GM19023 (cell line): ENCODE data around the gene ADARB1.

ENCODE experiments used
- ATAC-seq: cut with Tn5 transposase; IDR thresholded peaks from one replicate; pipeline ENCODE4 v1.9.1; 2021; ENCODE audit warnings: mild to moderate bottlenecking, moderate library complexity; ENCODE audit not compliant: unreplicated experiment

Gene ADARB1

DNA sequence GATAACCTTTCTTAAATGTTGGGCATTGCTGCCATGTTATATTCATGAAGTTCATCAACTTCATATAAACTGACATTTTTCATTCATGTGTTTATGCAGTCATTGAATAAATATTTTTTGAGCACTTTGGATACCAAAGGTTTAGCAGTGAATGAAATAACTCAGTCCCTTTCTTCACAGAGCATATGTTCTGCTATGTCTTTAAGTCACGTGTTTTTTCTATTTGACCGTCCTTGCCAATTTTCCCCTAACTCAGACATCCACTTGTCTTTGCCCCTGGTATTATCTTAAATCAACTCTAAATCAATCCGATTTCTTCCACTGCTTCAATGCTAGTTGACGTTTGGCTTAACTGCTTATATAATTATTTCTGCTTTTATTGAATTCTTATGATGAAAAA lies 16.6 kb downstream of the ADARB1 start:
- no peak for ATAC-seq

DNA sequence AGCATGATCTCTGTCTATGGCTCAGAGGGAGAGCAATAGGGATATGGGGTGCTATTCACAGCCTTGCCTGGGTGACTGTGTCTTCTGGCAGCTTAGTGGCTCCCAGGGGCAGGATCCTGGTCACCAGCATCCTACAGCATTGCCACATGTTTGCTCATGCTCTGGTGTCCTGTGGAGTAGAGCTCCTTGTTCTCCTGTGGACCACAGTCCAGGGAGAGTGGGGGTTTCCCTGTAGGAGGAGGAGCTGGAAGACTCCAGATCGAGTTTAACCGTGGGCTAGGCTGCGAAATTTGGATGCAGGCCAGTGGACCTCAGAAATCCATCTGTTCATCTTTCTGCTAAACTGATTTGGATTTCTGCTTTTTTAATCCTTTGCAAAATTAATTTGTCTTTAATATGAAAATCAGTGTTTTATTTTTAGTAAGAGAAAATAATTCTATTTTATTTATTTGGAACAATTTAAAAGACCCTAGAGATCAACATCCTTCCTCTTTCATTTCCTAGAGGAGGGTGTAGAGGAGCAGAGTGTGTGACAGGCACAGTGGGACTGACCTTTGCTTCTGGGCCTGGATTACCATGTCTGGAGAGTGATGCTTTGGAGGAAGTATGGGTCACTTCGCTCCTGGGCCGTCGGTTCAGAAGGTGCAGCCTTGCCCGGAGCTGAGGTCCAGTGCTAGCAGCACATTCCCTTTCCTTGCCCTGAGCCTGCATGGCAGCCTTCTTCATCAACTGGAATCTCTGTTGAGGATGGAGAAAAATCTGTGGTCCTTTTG lies 17.4 kb downstream of the ADARB1 start:
- no peak for ATAC-seq

DNA sequence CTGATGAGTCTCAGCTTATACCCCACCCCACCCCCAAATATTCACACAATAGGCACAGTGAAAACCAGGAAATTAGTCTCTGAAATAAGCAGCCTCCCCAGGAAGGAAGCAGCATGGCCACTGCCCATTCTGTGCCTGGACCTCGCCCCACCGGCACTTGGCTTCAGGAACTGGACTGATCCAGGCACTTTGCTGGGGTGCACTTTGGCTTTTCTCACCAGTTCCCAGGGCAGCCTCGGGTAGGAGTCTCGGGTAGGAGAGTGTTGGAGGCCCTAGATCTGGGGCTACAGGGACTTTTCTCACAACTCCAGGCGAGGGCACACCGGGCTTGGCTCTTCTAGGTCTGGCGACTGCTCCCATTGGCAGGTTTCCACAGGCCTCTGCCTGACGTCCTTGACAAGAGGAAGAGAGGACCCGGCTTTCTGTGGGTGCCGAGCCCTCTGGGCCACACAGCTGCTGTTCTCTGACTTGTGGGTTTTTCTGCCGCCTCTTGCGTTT lies 18.7 kb downstream of the ADARB1 start:
- no peak for ATAC-seq

DNA sequence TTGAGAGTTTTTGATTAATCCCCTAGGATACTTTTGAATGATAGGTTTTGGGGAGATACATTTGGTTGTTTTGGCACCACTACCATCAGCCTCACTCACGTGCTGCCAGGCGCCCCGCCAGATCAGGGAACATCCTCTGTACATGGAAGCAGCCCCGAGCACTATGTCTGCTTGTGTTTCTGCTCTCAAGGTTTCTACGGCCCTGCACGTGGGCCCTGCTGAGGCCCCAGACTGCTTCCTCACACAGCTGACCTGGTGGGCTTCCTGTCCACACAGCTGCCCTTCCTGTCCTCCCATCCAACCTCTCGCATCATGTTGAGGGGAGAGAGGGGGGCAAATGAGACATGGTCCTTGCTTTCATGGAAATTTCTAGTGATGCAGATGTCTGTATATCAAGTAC lies 20.0 kb downstream of the ADARB1 start:
- no peak for ATAC-seq

DNA sequence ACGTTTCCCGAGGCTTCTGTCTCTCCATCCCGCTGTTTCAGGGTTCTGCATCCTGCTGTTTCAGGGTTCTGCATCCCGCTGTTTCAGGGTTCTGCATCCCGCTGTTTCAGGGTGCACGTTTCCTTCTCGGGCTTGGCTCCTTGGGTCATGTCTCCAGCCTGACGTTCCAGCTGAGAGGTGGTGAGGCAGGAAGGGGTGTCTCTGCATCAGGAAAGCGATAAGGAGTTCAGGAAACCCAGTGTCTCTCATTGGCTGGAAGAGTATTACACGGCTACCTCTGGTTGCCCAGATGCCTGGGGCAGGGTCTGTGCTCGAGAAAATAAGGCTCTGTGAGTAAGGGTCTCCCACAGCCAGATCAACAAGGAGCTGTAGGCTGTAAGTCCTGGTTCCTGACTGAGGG lies 21.1 kb downstream of the ADARB1 start:
- no peak for ATAC-seq

DNA sequence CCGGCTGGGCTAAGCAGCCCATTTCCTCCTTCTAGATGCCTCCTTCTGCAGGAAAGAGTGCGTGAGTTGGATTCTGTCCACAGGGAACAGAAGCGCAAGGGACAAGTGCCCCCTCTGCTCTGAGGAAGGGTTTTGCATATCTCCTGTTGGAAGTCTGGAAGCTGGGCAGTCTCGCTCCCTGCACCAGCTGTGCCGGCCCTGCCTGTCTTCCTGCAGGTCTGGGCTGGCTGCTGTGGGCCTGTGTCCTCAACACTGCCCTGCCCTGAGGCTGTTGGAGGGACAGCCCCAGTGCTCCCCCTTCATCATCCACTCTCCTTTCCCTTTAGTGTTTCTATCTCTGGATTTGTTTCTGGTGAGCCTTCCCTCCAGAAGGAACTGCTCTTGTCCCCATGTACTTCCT lies 21.8 kb downstream of the ADARB1 start:
- ATAC-seq = no peak

DNA sequence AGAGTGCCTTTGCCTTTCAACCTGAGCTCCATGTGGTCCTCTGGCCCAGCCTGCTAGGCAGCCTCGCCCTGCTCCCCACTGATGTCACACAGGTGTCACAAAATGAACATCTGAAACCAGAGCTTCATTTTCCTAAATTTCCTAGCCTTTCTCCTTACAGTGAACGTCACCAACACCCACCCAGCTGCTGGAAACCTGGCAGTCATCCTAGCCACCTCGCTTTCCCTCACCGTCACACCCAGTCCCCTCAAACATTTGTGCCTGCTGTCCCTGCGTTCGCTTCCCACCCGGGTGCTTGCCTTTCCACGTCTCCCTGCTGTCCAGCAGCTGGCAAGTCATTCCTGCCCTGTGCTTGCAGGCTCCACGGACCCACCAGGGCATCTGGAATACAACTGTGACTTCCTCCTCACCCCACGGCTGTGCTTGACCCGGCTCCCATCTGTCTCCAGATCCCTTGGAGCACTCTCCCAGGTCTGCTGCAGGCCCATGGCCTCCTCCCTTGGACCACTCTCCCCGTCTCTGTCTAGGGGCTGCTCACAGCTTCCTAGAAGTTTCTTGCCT lies 23.5 kb downstream of the ADARB1 start:
- no peak for ATAC-seq

DNA sequence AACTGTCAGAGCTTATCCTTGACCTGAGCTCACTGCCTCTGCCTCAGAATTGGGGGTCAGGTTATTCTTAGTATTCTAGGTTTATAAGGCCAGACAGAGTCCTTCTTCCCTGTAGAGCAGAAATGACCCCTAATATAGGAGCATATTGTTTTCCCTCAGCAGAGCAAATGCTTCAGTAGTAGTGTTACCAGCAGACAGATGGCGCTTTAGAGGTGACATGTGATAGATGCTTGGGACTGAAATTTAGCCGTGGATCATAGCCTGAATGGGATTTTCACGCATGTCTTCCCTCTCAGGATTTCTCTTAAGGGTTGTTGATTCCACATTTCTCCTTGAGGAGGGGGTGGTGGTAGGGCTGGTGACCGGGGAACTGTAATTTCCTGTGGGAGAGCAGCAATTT lies 24.5 kb downstream of the ADARB1 start:
- ATAC-seq = no peak

DNA sequence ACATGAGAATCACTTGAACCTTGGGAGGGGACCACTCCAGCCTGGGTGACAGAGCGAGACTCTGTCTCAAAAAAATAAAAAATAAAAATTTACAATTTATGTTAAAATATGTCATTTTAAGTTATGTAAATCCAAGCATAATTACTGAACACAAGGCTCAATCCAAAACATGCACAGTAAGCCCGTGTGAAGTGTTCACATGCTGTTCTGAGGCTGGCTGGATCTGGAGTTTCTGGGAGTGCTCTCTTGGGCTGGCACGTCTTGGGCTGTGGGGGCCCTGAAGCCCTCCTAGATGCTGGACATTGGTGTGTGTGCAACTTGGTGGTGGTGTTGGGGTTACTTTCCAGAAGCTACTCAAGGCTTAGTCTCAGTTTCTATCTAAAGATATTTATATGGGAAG lies 25.2 kb downstream of the ADARB1 start:
- no peak for ATAC-seq

DNA sequence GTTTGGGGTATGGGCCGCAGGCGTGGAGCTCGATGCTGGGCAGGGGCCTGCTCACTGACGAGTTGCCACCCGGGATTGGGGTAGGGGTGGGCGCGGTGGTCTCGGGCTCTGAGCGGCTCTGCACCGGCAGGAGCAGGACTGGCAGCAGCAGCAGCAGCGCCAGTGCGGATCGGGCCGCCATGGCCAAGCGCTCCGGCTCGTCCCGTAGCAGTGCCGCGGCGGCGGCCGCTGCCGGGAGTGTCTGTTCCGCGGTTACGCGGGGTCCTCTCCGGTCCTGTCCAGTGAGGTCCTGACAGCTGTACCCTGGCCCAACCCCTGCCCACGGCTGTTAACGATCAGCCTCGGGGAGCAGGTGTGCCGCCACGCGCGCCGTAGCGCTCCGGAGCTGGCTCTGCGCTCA lies 26.5 kb downstream of the ADARB1 start:
- ATAC-seq = no peak

DNA sequence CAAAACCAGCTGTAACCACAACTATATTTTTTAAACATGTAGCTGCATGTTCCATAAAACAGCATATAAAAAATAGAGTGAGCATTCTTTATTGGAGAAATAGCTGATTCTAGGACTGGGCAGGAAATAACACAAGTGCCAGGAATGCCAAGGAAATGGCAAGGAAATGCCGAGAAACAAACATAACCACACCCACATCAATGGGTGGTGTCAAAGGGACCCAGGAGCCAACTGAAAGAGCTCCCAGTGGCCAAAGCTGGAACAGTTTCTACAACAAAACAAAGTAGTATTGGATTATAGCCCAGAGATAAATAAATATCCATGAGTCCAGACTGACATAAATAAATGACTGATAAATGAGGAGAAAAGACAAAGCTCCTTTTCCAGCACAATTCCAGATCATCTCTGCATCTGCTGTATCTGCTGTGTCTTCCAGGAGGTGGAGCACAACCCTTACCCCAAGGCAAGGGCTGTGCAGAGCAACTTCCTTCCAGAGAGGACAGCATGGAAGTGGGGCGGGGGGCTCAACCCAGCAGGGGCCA lies 28.1 kb downstream of the ADARB1 start:
- ATAC-seq = no peak

DNA sequence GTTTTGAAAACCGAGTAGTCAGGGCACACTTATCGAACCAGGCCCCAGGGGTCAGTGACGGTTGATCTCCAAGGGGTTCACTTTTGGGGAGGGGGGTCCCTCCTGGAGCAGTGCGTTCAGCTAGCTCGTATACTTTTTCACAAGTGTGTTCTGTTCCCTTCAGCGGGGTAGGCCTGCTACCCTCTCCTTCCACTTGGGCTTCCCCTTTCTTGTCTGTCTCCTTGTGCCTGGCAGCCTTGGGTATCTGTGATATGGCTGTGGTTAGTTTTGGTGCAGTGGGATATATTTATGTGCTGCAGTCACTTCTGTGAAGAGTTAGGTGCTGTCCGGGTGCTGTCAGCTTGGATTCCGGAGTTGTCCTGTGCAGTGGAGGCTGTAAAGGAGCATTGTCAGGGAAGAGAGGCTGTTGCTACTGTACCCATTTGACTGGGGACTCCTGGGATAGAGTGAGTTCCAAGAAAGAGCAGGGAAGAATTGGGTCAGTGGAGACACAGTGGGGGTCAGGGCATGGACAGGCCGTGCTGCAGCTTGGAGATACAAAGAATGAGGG lies 29.7 kb downstream of the ADARB1 start:
- no peak for ATAC-seq

DNA sequence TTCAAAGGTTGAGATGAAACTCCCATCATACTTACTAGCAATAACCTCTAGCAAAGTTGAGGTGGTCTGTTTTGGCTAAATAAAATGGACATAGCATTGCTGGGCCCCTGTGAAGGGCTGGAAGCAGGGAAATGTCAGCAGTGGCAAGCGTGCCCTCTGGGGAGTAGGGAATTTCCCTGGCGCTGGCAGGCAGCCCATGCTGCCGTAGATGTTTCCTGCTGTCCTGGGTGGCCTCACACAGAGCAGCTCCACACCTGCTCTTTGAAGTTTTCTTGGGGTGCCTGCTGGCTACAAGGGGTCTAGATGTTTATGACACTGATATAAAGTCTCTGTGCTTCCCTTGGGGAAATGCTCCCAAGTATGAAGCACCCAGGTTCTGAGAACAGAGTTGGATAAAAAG lies 30.2 kb downstream of the ADARB1 start:
- ATAC-seq = no peak

DNA sequence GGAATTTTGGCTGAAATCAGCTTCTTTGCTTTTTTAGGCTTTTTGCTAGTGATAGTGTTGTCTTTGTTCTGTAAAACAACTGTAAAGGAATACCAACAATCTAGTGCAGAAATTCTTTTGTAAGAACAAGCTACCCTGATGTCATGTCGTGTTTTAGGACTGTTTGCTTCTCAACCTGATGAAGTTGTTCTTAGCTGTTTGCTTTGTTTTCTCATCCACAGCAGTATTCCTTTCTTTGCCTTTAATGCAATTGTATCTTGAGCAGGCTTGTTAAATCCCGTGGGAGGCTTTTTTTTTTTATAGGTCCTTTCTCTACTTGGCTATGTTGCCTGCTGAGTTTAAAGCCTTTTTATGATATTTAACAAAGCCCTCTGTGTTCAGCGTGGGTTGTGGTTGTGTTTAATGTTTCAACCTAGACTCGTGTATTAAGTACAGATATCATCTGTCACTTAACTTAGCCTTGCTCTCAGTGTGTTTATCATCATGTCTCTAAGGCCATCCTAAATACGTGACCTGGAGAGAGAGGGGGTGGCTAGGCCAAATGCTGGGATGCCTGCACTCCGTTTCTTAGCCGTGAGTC lies 31.6 kb downstream of the ADARB1 start:
- ATAC-seq = no peak

DNA sequence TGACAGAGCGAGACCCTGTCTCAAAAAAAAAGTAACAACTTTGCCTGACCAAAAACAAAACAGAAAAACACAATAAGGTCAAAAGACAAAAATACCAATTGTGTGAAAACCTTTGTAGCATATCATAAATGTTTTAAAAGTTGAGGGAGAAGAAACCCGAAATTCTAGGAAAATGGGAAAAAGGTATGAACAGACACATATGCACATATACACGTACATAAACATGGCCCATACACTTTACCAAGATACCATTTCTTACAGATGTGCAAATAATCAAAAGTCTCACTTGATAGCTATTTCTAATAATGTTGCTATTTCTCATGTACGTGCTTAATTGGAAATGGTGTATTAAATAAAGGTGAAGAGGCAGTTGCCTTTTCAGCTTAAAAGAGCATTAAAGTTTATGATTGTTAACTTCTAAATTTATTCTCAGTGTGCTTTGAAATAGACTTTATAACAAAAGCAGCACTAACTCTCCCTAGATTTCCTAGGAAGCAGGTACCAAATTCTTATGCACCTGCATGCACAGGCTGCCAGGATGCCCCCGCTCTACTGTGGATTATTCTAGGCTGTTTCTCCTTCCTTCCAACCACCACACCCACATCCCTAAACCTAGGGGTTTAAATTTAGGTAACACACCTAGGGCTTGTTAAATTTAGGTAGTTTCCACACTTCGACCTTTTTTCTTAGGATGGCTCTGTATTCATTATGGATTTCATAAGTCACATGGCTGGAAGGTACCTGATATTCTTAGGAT lies 33.8 kb downstream of the ADARB1 start:
- no peak for ATAC-seq

DNA sequence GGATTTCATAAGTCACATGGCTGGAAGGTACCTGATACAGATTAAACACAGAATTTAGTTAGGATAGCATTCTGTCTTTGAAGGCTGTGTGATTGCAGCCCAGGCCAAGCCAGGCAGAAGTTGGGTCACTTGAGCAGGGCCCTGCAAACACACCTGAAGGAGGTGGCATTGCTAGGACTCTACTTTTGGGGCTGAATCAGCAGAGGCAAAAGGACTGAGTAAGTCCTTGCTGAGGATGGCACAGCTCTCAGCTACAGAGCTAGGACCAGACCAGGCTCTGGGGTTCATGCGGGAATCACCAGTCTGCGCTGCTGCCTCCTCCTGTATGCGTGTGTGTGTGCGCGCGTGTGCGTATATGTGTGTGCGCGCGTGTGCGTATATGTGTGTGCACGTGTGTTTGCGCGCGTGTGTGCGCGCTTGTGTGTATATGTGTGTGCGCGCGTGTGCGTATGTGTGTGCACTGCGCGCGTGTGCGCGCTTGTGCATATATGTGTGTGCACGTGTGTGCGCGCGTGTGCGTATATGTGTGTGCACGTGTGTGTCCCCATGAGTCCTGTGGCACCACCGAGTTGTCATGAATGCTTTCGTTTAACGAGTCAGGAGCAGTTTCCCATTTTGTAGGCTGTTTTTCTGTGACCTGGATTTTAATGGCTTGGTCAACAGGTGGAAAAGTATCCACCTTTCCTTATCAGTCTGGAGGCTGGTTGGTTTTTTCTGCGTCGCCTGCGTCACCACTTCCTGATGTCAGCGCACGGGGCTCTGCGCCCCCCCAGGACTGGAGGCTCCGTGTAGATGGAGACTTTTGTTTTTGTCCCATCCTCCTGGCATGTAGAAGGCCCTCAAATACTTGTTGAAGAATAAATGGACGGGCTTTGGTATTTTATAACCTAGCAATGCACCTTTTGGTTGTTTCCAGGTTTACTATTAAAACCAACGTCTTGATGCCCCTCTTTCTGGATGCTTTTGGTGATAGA lies 34.7 kb downstream of the ADARB1 start:
- no peak for ATAC-seq

DNA sequence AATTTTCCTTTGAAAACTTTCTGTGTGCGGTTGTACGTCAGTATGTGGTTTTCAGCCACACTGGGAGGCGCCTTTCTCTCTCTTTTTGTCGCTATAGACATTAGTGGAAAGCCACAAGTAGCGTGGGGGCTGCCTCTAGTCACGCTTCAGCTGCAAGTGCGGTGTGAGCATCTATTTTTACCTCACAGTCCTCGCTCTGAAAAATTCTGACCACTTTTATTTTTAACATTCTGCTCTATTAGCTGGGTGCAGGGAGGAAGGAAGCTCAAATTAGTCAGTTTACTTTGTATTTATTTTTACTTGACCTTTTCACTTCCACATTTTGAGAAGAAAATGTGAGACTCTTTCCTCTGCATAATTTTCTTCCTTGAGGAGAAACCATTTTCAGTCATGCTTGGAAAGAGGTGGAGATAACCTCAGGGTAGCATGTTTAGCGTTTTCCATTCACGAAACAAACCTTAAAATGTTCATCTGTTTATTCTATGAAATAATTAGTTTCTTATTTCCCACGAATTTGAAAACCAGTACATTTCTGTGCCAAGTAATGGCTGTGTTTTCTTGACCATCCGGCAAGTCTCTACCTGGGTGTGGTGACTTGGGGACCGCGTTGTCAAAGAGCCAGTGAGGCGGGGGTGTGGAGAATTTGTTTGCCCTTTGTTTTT lies 35.6 kb downstream of the ADARB1 start:
- peak; percentile 80 for ATAC-seq

DNA sequence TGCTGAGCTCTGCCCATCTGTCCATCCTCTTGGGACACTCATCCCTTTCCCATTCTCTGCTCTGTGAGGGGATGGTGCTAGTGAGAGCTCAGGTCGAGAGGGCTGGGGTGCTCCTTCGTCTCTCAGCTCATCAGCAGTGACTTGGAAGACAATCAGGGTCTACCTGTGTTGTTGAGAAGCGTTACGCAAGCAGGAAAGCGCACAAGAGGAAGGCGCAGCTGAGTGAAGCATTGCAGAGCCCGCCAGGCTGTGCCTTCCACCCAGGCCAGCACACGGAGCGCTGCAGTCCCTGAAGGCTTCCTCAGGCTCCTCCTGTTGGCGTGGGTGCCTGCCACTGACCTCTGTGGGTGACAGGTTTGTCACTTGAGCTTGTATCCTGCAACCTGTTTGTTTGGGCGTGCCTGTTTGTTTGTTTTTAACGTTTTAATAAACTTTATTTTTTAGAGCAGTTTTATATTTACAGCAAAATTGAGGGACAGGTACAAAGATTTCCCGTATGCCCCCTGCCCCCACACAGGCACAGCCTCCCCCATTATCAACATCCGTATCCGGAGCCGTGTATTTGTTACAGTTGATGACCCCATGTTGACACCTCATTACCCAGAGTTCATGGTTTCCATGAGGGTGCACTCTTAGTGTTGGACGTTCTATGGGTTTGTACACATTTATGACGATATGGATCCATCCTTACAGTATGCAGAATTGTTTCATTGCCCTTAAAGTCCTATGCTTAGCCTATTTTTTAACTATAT lies 36.7 kb downstream of the ADARB1 start:
- no peak for ATAC-seq

DNA sequence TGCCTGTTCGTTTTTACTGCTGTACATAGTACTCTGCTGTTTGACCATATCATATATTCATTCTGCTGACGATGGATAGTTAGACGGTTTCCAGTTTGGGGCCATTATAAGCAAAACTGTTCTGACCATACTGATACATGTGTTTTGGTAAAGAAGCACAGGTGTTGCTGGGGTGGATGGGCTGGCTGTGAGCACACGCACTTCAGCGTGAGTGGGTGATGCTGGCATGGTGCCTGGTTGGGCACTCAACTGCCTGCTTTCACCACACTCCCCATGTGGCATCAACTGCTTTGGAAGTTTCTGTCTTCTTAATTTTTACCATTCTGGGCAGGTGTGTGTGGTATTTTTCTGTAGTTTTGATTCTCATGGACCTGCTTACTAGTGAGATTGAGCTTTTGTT lies 37.3 kb downstream of the ADARB1 start:
- ATAC-seq = no peak
